HepG2 (cell line): Measurements from ENCODE around the gene SSBP4.

Source experiments
- CBX5 ChIP-seq: sonication (generic); formaldehyde crosslinking; IDR thresholded peaks from 2 replicates; pipeline ENCODE4 v1.4.0; 2020; ENCODE audit warnings: missing genetic modification reagents, borderline replicate concordance
- CC2D1A ChIP-seq: sonication (generic); formaldehyde crosslinking; IDR thresholded peaks from 2 replicates; pipeline ENCODE4 v1.8.1; 2023; ENCODE audit warnings: mild to moderate bottlenecking, missing genetic modification reagents
- CREB1 ChIP-seq, 2 experiments: fragments of 450-650 bp in 1 of 2; IDR thresholded peaks; 2 replicates each; pipeline ENCODE4 v1.6.1; 2016 to 2017; ENCODE audit warnings: control low read depth in 1 of 2, mild to moderate bottlenecking in 1 of 2, missing compliant biosample characterization in 1 of 2, missing genetic modification characterization in 1 of 2
- HES4 ChIP-seq: sonication (generic); formaldehyde crosslinking; IDR thresholded peaks from 2 replicates; pipeline ENCODE4 v1.9.0; 2021; ENCODE audit warnings: mild to moderate bottlenecking, missing genetic modification reagents, borderline replicate concordance
- HMG20A ChIP-seq: IDR thresholded peaks from 2 replicates; pipeline ENCODE4 v1.6.1; 2016; ENCODE audit warnings: borderline replicate concordance
- HOXA7 ChIP-seq: sonication (generic); formaldehyde crosslinking; IDR thresholded peaks from 2 replicates; pipeline ENCODE4 v1.8.1; 2022; ENCODE audit warnings: mild to moderate bottlenecking, missing genetic modification reagents, moderate library complexity
- NFYB ChIP-seq: sonication (generic); formaldehyde crosslinking; IDR thresholded peaks from 2 replicates; pipeline ENCODE4 v1.4.0; 2020; ENCODE audit warnings: missing genetic modification reagents
- TOPORS ChIP-seq: sonication (generic); formaldehyde crosslinking; IDR thresholded peaks from 2 replicates; pipeline ENCODE4 v1.8.0; 2023; ENCODE audit warnings: mild to moderate bottlenecking, missing genetic modification reagents
- ZNF589 ChIP-seq: sonication (generic); formaldehyde crosslinking; conservative IDR thresholded peaks from 2 replicates; pipeline ENCODE4 v1.8.0; 2022; ENCODE audit warnings: mild to moderate bottlenecking, moderate library complexity, missing genetic modification reagents
- TF ChIP-seq, protein P1 (sequence below): IDR thresholded peaks from 2 replicates; pipeline ENCODE4 v1.6.1; 2012; ENCODE audit warnings: inconsistent platforms
- TF ChIP-seq, protein P2 (sequence below): sonication (generic); formaldehyde crosslinking; IDR thresholded peaks from 2 replicates; pipeline ENCODE4 v1.5.0; 2020; ENCODE audit warnings: mild to moderate bottlenecking, missing genetic modification reagents, moderate library complexity

DNA sequence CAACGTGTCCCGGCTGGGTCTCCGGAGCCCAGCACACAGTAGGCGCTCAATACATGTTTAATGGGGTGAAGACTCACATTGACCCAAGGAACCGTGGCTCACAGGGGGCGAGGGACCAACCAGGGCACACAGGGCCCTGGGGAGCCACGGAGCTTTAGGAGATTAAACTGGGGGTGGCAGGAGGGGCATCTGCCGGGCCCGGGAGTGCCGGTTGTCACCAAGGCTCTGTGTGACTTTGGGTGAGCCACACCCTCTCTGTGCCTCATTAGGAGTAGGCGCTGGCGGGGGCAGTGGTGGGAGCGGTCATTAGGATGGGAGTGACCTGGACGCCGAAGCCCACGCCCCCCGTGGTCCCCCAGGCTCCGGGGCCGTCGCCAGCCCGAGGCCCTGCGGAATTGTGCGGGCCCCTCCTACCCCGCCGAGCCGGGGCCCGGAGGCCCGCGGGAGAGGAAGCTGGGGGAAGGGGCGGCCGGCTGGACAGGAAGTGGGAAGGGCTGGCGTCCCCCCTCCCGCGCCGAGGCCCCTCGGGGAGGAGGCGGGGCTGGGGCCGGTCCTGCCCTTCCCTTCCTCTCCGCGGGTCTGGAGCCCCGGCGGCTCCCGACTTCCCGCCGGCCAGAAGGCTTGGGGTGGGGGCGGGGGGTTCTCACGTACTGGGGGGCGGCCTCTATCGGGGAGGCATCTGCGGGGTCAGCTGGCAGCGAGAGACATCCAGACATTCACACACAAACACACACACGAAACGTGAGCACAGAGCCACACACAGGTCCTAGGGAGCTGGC lies 1.8 kb upstream of the SSBP4 start:
- no peak for TF ChIP-seq HOXA7
- no peak for TF ChIP-seq HMG20A (CRISPR knock-in tag)
- TF ChIP-seq CREB1 (IDR thresholded peaks at IDR 0.05), result no peak
- no peak for TF ChIP-seq CREB1 (CRISPR knock-in tag; IDR thresholded peaks at IDR 0.05)
- no peak for TF ChIP-seq TOPORS (CRISPR knock-in tag)
- TF ChIP-seq, protein P1, sequence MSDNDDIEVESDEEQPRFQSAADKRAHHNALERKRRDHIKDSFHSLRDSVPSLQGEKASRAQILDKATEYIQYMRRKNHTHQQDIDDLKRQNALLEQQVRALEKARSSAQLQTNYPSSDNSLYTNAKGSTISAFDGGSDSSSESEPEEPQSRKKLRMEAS, result peak; percentile 32
- TF ChIP-seq, protein P2, sequence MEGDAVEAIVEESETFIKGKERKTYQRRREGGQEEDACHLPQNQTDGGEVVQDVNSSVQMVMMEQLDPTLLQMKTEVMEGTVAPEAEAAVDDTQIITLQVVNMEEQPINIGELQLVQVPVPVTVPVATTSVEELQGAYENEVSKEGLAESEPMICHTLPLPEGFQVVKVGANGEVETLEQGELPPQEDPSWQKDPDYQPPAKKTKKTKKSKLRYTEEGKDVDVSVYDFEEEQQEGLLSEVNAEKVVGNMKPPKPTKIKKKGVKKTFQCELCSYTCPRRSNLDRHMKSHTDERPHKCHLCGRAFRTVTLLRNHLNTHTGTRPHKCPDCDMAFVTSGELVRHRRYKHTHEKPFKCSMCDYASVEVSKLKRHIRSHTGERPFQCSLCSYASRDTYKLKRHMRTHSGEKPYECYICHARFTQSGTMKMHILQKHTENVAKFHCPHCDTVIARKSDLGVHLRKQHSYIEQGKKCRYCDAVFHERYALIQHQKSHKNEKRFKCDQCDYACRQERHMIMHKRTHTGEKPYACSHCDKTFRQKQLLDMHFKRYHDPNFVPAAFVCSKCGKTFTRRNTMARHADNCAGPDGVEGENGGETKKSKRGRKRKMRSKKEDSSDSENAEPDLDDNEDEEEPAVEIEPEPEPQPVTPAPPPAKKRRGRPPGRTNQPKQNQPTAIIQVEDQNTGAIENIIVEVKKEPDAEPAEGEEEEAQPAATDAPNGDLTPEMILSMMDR (CRISPR knock-in tag), result no peak
- no peak for TF ChIP-seq NFYB
- peak; percentile 85; the same call in 1 of the 2 replicates for TF ChIP-seq HES4 (CRISPR knock-in tag)
- TF ChIP-seq ZNF589 (CRISPR knock-in tag), result no peak
- no peak for TF ChIP-seq CBX5
- no peak for TF ChIP-seq CC2D1A (CRISPR knock-in tag)
